ENCODE measurements around the gene NLRP10.

The NLRP10 gene

GRCh38 chr11:7964261-7964660 is 986 bp downstream of the NLRP10 start:
- no peak for TF ChIP-seq ZNF274 (IDR thresholded peaks at IDR 0.05; ENCODE audit: low read depth, low read length)
- no peak overlapping the region for H3K4me3 ChIP-seq (ENCODE audit: low read length)

GRCh38 chr11:7955191-7955590 is 10.1 kb downstream of the NLRP10 start:
- no peak for TF ChIP-seq ZNF274 (IDR thresholded peaks at IDR 0.05; ENCODE audit: low read depth, low read length)

GRCh38 chr11:7949934-7950333 is 15.3 kb downstream of the NLRP10 start:
- no peak overlapping the region for H3K4me3 ChIP-seq (ENCODE audit: low read length)
- no peak for TF ChIP-seq ZNF274 (IDR thresholded peaks at IDR 0.05; ENCODE audit: low read depth, low read length)

More at GRCh38 chr11:7955191-7955590, 10.1 kb downstream of the NLRP10 start:
- no peak overlapping the region for H3K4me3 ChIP-seq (ENCODE audit: low read length)

GRCh38 chr11:7944123-7944522 is 21.1 kb downstream of the NLRP10 start:
- no peak for TF ChIP-seq ZNF274 (IDR thresholded peaks at IDR 0.05; ENCODE audit: low read depth, low read length)
- H3K4me3 ChIP-seq (ENCODE audit: low read length) = no peak overlapping the region

GRCh38 chr11:7941608-7942007 is 23.6 kb downstream of the NLRP10 start, which contains the start of gene OR10A3:
TSS of gene OR10A3 (minus strand) at chr11:7941708. CDS start at chr11:7939520, 2,188 bp downstream.
- no peak within 1 kb of the TSS for H3K4me3 ChIP-seq (ENCODE audit: low read length)
- no peak for TF ChIP-seq ZNF274 (IDR thresholded peaks at IDR 0.05; ENCODE audit: low read depth, low read length)

- no peak for TF ChIP-seq ZNF274 (IDR thresholded peaks at IDR 0.05; ENCODE audit: low read depth, low read length)
- H3K4me3 ChIP-seq (ENCODE audit: low read length) = no peak overlapping the region
Observed at GRCh38 chr11:7941146-7941545, 24.1 kb downstream of the NLRP10 start.

- no peak for TF ChIP-seq ZNF274 (IDR thresholded peaks at IDR 0.05; ENCODE audit: low read depth, low read length)
- H3K4me3 ChIP-seq (ENCODE audit: low read length) = no peak overlapping the region
Observed at GRCh38 chr11:7936615-7937014, 28.6 kb downstream of the NLRP10 start.

- no peak within 1 kb of the TSS for H3K4me3 ChIP-seq (ENCODE audit: low read length)
- TF ChIP-seq ZNF274 (IDR thresholded peaks at IDR 0.05; ENCODE audit: low read depth, low read length) = no peak
Observed at GRCh38 chr11:7931168-7931567, 34.1 kb downstream of the NLRP10 start, which contains the start of gene OR10A6. TSS of gene OR10A6 (minus strand) at chr11:7931268. CDS start at chr11:7928662, 2,606 bp downstream.

GRCh38 chr11:7927635-7928034 is 37.6 kb downstream of the NLRP10 start:
- H3K4me3 ChIP-seq (ENCODE audit: low read length) = no peak overlapping the region
- TF ChIP-seq ZNF274 (IDR thresholded peaks at IDR 0.05; ENCODE audit: low read depth, low read length) = no peak

GRCh38 chr11:7924536-7924935 is 40.7 kb downstream of the NLRP10 start:
- TF ChIP-seq ZNF274 (IDR thresholded peaks at IDR 0.05; ENCODE audit: low read depth, low read length) = no peak
- no peak overlapping the region for H3K4me3 ChIP-seq (ENCODE audit: low read length)

- H3K4me3 ChIP-seq (ENCODE audit: low read length) = no peak overlapping the region
- no peak for TF ChIP-seq ZNF274 (IDR thresholded peaks at IDR 0.05; ENCODE audit: low read depth, low read length)
Observed at GRCh38 chr11:7918141-7918540, 47.1 kb downstream of the NLRP10 start.
